AG20443 (cell line): Measurements from ENCODE around the gene ST3GAL4.
"Not testable (repeated sequence)": the region's sequence is repeated elsewhere in the genome, so short reads cannot be mapped to it uniquely, and the experiment has no call there.

Source experiments
- DNase-seq: peaks from one replicate; pipeline ENCODE4 v3.0.0; 2012; ENCODE audit warnings: low spot score, mixed read lengths

The ST3GAL4 gene

GRCh38 chr11:126346586-126346940, 8.9 kb upstream of the ST3GAL4 start:
- DNase-seq: no peak

GRCh38 chr11:126346946-126347345, 8.5 kb upstream of the ST3GAL4 start:
- not testable (repeated sequence) for DNase-seq

GRCh38 chr11:126347751-126348668, 7.5 kb upstream of the ST3GAL4 start:
- DNase-seq: no peak

- peak; percentile 66 for DNase-seq
Measured at GRCh38 chr11:126348806-126349582, 6.5 kb upstream of the ST3GAL4 start.

GRCh38 chr11:126350836-126351235, 4.7 kb upstream of the ST3GAL4 start:
- no peak for DNase-seq

GRCh38 chr11:126352163-126352562, 3.3 kb upstream of the ST3GAL4 start:
- no peak for DNase-seq

GRCh38 chr11:126352934-126353801, 2.3 kb upstream of the ST3GAL4 start:
- peak; percentile 45 for DNase-seq

- no peak for DNase-seq
Measured at GRCh38 chr11:126354631-126355323, 709 bp upstream of the ST3GAL4 start.

GRCh38 chr11:126355926-126356897, 726 bp downstream of the ST3GAL4 start:
- DNase-seq: peak; percentile 37

GRCh38 chr11:126357055-126357962, 1.8 kb downstream of the ST3GAL4 start:
- peak; percentile 40 for DNase-seq

- peak; percentile 20 for DNase-seq
Measured at GRCh38 chr11:126357969-126358762, 2.7 kb downstream of the ST3GAL4 start.

- DNase-seq: no peak
Measured at GRCh38 chr11:126358763-126359160, 3.3 kb downstream of the ST3GAL4 start.

- peak; percentile 93 for DNase-seq
Measured at GRCh38 chr11:126359431-126360048, 4.1 kb downstream of the ST3GAL4 start.

- no peak for DNase-seq
Measured at GRCh38 chr11:126360049-126360446, 4.6 kb downstream of the ST3GAL4 start.

- no peak for DNase-seq
Measured at GRCh38 chr11:126361400-126361799, 5.9 kb downstream of the ST3GAL4 start.

GRCh38 chr11:126362879-126363655, 7.6 kb downstream of the ST3GAL4 start:
- DNase-seq: no peak

GRCh38 chr11:126363706-126364248, 8.3 kb downstream of the ST3GAL4 start:
- no peak for DNase-seq
